Bronchial epithelial cell (primary cell): Measurements from ENCODE around the gene GGTLC2. TPM values are rescaled to one million over a fixed set of nuclear protein-coding genes. Genes with fewer than 3 reads are reported as not detected.
"Not testable (repeated sequence)": the region's sequence is repeated elsewhere in the genome, so short reads cannot be mapped to it uniquely, and the experiment has no call there.

Experiments
- DNase-seq: peaks from one replicate; pipeline ENCODE4 v3.0.0-alpha.2; 2010; ENCODE audit warnings: low read depth
- FAIRE-seq: peaks from 2 replicates; lab custom pipeline; 2011; peaks lifted over from hg19 to GRCh38; lab: Jason Lieb, UNC
- H3K27me3 ChIP-seq: 2 replicates; pipeline ENCODE4 v1.5.1; 2011; ENCODE audit warnings: low read length; ENCODE audit not compliant: control insufficient read depth, insufficient read depth
- H3K36me3 ChIP-seq: 2 replicates; pipeline ENCODE4 v1.5.1; 2011; ENCODE audit warnings: low read length; ENCODE audit not compliant: control insufficient read depth, insufficient read depth
- H3K4me3 ChIP-seq: 2 replicates; pipeline ENCODE4 v1.5.1; 2011; ENCODE audit warnings: mild to moderate bottlenecking, low read depth, low read length, control low read depth
- total RNA-seq: library from RNA; depleted of rRNA; stranded (reverse); fragments of >200 nt; gene quantifications from 2 replicates; pipeline ENCODE4 v1.2.1, GENCODE V29; 2014
- TF ChIP-seq, protein P1 (sequence below): IDR thresholded peaks from 2 replicates; pipeline ENCODE4 v1.5.1; 2011; ENCODE audit warnings: mild to moderate bottlenecking, moderate library complexity, low read length, control low read depth, inconsistent platforms; ENCODE audit not compliant: insufficient read depth, severe bottlenecking

Gene GGTLC2
- total RNA-seq, 1 donor from 2014 or later: not detected

GRCh38 chr22:22636260-22636659 is 8.2 kb upstream of the GGTLC2 start:
- TF ChIP-seq, protein P1, sequence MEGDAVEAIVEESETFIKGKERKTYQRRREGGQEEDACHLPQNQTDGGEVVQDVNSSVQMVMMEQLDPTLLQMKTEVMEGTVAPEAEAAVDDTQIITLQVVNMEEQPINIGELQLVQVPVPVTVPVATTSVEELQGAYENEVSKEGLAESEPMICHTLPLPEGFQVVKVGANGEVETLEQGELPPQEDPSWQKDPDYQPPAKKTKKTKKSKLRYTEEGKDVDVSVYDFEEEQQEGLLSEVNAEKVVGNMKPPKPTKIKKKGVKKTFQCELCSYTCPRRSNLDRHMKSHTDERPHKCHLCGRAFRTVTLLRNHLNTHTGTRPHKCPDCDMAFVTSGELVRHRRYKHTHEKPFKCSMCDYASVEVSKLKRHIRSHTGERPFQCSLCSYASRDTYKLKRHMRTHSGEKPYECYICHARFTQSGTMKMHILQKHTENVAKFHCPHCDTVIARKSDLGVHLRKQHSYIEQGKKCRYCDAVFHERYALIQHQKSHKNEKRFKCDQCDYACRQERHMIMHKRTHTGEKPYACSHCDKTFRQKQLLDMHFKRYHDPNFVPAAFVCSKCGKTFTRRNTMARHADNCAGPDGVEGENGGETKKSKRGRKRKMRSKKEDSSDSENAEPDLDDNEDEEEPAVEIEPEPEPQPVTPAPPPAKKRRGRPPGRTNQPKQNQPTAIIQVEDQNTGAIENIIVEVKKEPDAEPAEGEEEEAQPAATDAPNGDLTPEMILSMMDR: peak; percentile 4
- DNase-seq, H3K36me3 ChIP-seq, H3K4me3 ChIP-seq, FAIRE-seq, H3K27me3 ChIP-seq: not testable (repeated sequence)

- H3K4me3 ChIP-seq, FAIRE-seq, DNase-seq, H3K36me3 ChIP-seq, H3K27me3 ChIP-seq: not testable (repeated sequence)
These were observed 6.1 kb upstream of the GGTLC2 start for GRCh38 chr22:22638313-22638712.

DNA sequence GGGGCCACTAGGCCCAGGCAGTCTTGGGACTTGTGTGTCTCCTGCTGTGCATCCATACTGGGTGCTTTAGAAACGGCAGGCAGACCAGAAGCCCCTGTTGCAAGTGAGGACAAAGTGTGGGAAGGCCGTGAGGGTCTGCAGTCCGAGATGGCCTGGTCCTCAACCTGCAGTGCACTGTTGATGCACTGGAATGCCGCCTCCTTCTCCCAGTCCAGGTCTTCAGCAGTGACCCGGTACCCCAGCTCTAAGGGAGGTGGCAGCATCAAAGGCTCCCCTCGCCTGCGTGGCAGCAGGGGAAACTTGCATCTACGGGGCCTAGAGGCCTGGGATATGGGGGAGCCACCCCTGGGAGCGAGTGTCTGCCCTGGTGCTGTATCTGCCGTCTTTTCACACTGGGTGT is 2.2 kb upstream of the GGTLC2 start:
- DNase-seq, H3K36me3 ChIP-seq, H3K4me3 ChIP-seq, FAIRE-seq, H3K27me3 ChIP-seq: not testable (repeated sequence)

GRCh38 chr22:22645969-22646368 is 1.6 kb downstream of the GGTLC2 start:
- FAIRE-seq, H3K36me3 ChIP-seq, H3K27me3 ChIP-seq, DNase-seq, H3K4me3 ChIP-seq: not testable (repeated sequence)

DNA sequence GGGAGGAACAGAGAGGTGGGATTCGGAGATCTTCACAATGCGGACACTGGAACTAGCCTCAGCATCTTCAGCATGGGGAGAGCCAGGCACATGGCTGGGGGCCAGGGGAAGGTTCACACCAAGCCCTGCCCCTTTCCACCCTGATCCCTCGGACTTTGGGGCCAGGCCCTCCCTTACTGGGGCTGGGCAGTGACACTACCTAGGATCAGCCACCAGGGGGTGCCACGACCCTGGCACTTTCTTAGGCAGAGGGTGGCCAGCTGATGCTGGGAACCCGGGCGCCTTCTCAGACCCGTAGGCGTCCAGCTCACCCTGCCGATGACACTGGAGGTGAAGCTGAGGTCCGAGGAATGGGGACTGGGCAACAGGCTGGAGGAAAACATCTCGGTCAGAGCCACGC is 3.5 kb downstream of the GGTLC2 start:
- not testable (repeated sequence) for H3K4me3 ChIP-seq, H3K36me3 ChIP-seq, FAIRE-seq, H3K27me3 ChIP-seq, DNase-seq

GRCh38 chr22:22648863-22649536 is 4.6 kb downstream of the GGTLC2 start:
- DNase-seq, H3K36me3 ChIP-seq, FAIRE-seq, H3K4me3 ChIP-seq, H3K27me3 ChIP-seq: not testable (repeated sequence)

DNA sequence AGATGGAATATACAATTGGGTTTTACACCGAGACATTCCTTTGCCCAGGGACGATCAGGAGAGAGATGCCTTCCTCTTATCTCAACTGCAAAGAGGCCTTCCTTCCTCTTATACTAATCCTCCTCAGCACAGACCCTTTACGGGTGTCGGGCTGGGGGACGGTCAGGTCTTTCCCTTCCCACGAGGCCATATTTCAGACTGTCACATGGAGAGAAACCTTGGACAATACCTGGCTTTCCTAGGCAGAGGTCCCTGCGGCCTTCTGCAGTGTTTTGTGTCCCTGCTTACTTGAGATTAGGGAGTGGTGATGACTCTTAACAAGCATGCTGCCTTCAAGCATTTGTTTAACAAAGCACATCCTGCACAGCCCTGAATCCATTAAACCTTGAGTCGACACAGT is 5.3 kb downstream of the GGTLC2 start:
- not testable (repeated sequence) for H3K36me3 ChIP-seq, H3K27me3 ChIP-seq, H3K4me3 ChIP-seq, FAIRE-seq, DNase-seq

- H3K36me3 ChIP-seq, H3K4me3 ChIP-seq, FAIRE-seq, DNase-seq, H3K27me3 ChIP-seq: not testable (repeated sequence)
These were observed 6.0 kb downstream of the GGTLC2 start for GRCh38 chr22:22650398-22650797.

DNA sequence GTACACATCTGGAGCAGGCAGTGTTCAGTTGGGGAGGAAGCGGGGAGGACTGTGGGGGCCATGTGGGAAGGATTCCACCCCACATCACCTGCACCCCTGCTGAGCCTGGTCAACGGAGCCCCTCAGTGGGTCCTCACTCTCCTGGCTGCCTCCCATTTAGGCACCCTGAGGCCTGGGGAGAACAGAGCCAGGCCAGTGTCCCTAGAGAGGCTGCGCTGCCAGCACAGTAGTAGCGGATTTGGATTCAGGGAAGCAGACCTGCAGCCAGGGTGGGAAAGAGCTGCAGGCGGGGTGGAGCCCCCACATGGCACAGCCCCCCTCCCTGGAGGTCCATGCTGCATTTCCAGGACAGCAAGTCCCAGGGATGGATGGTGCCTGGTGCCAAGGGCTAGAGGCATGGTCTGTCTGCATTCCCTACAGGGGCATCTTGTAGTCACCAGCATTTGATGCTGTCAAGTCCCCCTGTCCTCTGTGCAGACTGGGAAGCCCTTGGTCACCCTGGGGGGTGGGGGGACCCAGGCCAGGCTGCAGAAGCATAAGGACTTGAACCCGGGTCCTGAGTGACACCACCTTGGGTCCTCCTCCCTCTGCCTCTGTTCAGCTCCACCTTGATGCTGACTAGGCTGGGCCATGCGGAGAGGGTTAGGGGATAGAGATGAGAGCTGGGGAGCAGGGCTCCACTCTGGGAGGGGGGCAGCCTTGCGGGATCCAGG is 6.5 kb downstream of the GGTLC2 start:
- not testable (repeated sequence) for H3K27me3 ChIP-seq, H3K36me3 ChIP-seq, FAIRE-seq, H3K4me3 ChIP-seq, DNase-seq

DNA sequence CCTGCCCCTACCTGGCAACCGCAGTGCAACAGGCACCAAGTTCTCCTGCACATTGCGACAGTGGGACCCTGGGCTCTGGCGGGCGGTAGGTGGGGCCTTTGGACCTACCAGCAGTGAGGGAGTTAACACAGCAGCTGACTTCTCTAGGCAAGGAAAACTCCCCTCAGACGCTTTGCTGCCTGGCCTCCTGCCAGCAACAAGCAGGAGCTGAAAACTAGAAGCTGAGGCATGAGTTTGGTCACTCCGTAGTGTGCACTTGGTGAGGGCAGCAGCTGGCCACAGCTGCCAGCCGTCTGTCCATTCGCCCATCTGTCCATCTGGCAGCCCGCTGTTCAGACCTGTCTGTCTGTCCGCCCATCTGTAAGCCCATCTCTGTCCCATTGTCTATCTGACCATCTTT is 7.2 kb downstream of the GGTLC2 start:
- FAIRE-seq, DNase-seq, H3K36me3 ChIP-seq, H3K4me3 ChIP-seq, H3K27me3 ChIP-seq: not testable (repeated sequence)

DNA sequence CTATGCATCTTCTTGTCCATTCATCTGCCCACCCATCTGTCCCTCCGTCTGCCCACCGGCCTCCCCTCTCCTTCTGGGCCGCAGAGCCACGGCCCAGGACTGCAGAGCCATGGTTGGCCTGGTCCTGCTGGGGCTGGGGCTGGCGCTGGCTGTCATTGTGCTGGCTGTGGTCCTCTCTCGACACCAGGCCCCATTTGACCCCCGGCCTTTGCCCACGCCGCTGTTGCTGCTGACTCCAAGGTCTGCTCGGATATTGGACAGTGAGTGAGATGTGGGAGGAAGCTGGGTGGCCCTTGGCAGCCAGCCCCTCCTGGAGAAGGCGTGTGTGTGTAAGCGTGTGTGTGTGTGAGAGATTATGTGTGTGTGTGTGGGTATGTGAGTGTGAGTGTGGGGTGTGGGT is 7.7 kb downstream of the GGTLC2 start:
- not testable (repeated sequence) for H3K4me3 ChIP-seq, H3K27me3 ChIP-seq, DNase-seq, FAIRE-seq, H3K36me3 ChIP-seq

GRCh38 chr22:22652573-22652972 is 8.2 kb downstream of the GGTLC2 start:
- not testable (repeated sequence) for FAIRE-seq

DNA sequence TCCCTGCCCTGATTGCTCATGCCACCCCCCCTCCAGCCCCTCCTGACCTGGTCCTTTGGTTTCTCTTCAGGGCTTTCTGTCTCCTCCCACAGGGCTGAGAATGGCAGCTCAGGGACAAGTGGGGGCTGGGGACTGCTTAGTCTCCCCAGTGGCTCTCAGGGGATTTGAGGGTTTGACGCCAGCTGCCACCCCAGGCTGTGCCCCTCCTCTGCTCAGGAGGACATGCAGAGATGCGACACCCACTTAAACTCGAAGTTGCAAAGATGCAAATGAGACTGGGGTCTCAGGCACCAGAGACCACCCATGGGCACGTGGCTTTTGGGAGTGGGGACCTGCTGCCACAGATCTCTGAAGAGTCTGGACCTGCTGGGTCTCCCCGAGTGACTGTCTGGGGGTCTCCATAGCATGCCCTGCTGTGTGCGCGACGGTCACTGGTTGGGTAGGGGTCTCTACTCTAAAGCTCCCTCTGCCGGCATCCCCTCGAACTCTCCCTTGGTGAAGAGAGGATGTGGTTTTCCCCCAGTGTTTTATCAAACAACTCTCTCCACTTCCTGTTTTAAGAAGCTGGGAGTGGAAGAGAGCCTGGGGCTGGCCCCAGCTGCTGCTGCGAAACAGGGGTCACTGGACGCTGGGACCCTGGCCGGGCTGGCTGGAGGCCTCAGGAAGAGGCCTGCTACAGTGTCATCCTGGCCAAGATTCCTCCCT is 9.4 kb downstream of the GGTLC2 start:
- H3K27me3 ChIP-seq, DNase-seq, H3K36me3 ChIP-seq, H3K4me3 ChIP-seq, FAIRE-seq: not testable (repeated sequence)

More at GRCh38 chr22:22652573-22652972, 8.2 kb downstream of the GGTLC2 start:
- not testable (repeated sequence) for H3K27me3 ChIP-seq, H3K36me3 ChIP-seq, DNase-seq, H3K4me3 ChIP-seq
